ENCODE measurements around the gene APBA2.
"Not testable (repeated sequence)": the region's sequence is repeated elsewhere in the genome, so short reads cannot be mapped to it uniquely, and the experiment has no call there.

APBA2 gene

GRCh38 chr15:29018120-29018805 is 132.5 kb downstream of the APBA2 start:
- no peak for DNase-seq

DNA sequence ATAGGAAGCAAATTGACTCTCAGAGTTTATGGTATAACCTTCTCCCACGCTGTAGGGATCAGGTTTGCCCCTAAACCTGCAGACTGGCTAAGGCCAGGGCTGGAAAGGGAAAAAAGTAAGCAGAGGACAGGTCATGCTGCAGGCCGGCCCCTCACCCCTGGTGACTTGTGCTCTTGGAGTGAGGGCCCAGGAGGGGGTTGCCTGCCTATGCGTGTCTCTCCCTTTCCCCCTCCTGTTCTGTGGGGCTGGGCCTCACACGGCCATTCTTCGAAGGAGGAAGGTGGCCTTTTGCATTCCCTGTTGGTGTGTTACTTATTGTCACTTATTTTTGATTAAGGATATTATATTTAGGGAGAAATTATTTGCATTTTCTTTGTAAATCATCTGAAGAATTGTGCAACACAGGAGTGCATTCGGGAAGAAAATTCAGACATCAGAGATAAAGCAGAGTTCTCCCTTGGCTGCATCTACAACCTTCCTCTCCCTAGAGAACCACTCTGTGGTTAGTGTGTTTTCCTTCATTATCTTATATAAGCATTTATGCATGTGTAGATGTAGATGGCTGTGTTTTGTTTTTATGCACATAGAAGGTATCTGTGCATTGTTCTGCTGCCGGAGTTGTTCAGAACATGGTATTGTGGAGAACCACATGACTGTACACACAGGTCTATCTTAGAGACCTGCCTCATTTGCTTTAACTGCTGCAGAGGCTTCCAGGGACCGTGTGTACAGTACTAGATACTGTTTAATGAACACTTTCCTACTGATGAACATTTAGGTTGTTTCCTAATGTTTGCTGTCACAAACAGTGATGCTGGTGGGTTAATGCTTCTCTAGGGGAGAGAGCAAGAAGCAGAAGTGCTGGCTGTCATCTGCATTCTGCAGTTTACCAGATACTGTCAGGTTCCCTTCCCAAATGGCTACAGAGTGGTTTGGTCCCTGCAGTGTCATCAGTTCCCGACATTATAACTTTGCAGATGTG is 133.5 kb downstream of the APBA2 start:
- no peak for DNase-seq

DNA sequence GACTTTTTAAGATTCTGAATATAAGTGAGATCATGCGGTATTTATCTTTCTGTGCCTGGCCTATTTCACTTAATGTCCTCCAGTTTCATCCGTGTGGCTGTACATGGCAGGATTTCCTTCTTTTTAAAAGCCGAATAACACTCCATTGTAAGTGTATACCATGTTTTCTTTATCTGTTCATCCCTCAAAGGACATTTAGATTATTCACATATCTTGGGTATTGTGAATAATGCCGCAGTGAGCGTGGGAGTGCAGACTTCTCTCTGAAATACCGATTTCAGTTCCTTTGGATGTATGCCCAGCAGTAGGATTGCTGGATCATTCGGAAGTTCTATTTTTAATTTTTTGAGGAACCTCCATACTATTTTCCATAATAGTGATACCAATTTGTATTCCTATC is 136.1 kb downstream of the APBA2 start:
- no peak for DNase-seq

- no peak for DNase-seq
These were observed 138.9 kb downstream of the APBA2 start for GRCh38 chr15:29024662-29025061.

DNA sequence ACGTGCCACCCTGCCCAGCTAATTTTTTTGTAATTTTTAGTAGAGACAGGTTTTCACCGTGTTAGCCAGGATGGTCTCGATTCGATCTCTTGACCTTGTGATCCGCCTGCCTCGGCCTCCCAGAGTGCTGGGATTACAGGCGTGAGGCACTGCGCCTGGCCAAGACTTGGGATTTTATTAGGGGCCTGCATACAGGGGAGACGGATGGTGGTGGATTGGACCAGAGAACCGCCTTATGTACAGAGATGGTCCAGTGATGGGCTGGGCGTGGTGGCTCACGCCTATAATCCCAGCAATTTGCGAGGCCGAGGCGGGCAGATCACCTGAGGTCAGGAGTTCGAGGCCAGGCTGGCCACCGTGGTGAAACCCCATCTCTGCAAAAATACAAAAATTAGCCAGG is 139.6 kb downstream of the APBA2 start:
- DNase-seq: not testable (repeated sequence)

DNA sequence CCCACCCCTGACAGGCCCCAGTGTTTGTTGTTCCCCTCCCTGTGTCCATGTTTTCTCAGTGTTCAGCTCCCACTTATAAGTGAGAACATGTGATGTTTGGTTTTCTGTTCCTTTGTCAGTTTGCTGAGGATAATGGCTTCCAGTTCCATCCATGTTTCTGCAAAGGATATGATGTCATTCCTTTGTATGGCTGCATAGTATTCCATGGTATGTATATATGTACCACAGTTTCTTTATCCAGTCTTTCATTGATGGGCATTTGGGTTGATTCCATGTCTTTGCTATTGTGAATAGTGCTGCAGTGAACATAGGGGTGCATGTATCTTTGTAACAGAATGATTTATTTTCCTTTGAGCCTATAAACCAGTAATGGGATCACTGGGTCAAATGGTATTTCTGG is 142.4 kb downstream of the APBA2 start:
- DNase-seq: not testable (repeated sequence)

GRCh38 chr15:29029651-29030195 is 143.9 kb downstream of the APBA2 start:
- no peak for DNase-seq

- no peak for DNase-seq
These were observed 145.9 kb downstream of the APBA2 start for GRCh38 chr15:29031502-29032228.

GRCh38 chr15:29032229-29032625 is 146.5 kb downstream of the APBA2 start:
- no peak for DNase-seq

DNA sequence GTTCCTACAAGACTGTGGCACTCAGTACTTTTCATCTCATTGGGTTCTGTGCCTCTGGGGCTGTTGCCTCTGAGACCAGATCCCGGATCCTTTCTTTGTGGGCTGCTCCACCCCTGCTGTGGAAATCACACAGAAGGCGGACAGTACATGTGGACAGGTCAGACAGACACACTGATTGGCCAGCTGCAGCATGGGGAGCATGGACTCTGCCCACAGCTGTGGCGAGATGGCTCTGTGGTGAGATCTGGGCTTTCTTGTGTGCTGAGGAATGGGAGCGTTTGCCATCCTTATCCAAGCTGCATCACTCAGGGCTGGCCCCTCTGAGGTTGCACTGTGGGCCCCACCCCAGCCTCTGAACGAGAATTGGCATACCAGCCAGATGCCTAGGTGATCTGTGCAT is 147.0 kb downstream of the APBA2 start:
- no peak for DNase-seq

DNA sequence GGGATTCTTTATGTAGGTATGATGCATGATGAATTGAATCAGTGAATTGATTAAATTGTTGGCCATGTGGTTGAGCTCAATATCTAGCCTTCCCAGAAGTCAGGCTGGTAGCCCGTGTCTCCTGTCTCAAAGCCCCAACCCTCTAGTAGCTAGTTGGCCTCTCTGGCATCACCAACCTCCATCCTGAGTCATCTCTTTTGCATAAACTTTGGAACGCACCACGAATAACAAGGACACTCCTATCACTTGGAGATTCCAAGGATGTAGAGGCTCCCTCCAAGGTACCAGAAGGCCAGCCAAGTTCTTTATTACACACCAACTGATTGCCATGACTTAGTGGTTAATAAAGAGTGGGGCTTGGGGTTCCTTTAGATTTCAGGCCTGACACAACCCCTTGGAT is 148.4 kb downstream of the APBA2 start:
- no peak for DNase-seq

GRCh38 chr15:29034593-29035335 is 149.0 kb downstream of the APBA2 start:
- DNase-seq: no peak

DNA sequence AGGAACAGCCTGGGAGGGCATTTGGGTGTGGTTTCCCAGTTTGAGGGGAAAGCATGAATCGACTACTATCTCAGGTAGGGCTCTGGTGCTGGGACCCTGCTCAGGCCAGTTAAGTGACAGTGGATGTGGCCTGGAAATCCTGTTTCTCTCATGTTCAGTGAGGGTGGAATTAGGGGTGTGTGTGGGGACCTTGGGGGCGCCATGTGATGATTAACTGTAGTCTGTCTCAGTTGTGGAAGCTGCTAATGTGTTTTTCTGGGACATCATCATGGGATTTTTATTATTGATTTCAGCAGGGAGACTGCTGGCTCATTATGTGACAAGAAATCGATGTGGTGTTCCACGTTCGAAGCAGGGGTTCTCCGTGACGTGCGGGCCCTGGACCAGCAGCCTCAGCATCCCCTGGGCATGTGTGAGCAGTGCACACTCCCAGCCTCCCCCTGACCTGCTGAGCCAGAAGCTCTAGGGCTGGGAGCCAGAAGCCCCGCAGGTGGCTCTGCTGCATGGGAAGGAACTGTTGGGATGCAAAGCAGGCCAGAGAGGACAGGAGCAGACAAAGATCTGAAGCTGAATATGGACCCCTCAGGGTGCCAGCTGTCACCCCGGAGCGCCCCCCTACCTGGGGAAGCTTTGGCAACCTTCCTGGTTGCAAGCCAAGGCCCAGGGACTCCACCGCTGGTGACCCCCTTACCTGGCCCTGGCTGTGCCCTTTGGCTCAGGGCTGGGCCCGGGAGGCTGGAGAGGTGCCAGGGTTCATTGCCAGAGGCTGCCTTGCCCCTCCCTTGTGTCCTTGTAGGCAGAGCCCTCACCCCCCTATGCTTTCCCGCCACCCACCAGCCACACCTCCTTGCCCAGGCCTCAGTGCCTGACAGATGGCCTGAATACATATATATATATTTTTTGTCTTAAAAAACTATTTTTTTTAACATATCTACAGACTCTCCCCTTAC is 149.8 kb downstream of the APBA2 start:
- DNase-seq: no peak

- no peak for DNase-seq
These were observed 152.4 kb downstream of the APBA2 start for GRCh38 chr15:29037997-29038705.

- no peak for DNase-seq
These were observed 153.9 kb downstream of the APBA2 start for GRCh38 chr15:29039466-29040369.

DNA sequence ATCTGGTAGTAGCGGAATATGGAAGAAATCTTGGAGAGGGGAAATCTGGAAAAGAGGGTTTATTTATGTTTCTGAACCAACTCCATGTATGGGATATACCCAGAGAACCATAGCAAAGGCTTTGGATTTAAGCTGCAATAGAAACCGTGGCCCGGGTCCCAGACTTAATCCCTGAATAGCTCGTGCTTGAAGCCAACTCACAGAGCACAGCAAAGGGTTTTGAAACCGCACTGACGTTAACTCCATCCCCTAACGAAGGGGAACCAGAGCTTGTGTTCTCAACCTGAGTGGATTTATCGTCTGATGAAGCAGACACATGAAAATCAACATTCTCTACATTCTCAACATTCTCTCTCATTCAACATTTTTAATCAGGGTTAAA is 154.6 kb downstream of the APBA2 start:
- no peak for DNase-seq

DNA sequence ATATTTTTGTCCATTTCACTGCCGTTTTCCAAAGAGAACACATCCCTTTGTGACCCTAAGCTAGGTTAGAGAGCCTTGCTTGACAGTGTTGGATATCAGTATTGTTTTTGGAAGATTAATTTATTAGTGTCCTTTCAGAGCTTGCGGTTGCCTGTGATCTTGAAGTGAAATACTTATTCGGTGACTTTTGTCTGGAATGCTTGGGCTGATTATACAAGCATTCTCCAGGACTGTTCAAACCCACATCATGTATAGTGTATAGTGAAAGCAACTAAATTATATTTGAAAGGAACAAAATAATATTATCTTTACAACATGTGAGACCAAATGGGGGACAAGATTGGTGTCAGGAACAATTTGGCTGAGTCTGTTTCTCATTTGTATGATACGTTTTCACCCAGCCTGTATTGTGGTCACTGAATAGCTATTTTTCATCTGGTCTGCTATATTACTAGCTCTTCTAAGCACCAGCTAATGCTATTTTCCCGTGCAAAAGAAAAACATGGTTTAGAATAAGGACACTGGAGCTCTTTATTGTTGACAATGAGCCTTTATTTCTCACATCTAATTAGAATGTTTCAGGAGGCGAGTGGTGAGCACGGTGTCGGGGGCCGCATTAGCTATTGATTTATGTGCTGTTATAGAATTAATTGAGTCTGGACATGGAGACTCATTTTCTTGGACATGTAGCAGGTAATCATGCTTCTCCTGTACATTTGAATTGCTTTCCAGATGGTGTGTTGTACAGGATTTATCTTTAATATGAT is 158.1 kb downstream of the APBA2 start:
- no peak for DNase-seq

GRCh38 chr15:29044503-29044901 is 158.7 kb downstream of the APBA2 start:
- DNase-seq: no peak

DNA sequence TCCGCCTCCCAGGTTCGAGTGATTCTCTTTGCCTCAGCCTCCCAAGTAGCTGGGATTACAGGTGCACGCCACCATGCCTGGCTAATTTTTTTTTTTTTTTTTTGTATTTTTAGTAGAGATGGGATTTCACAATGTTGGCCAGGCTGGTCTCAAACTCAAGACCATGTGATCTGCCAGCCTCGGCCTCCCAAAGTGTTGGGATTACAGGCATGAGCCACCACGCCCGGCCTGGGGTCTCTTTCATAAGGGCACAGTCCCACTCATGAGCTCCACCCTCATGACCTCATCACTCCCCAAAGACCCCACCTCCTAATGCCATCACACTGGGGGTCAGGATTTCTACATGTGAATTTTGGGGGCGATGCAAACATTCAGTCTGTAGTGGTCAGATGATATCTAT is 159.4 kb downstream of the APBA2 start:
- DNase-seq: not testable (repeated sequence)

Data from activated CD8-positive, alpha-beta memory T cell treated with anti-CD3 and anti-CD28 coated beads, Interleukin-2, amount 50 U/mL, for 4 hours (primary cell).